Caki2 (cell line): ENCODE data around the gene NPR2. TPM values are rescaled to one million over a fixed set of nuclear protein-coding genes. Genes with fewer than 3 reads are reported as not detected.
A peak's percentile ranks its signal among the peaks of the same experiment; 100 is the strongest.

Source experiments
- DNase-seq: peaks from one replicate; pipeline ENCODE4 v3.0.0-alpha.2; 2015; ENCODE audit warnings: low read depth
- in situ Hi-C: cut with HindIII; loops from 2 replicates; pipeline ENCODE4 v1.10.0; 2016; ENCODE audit warnings: low sequenced_read_pairs, low pct_unique_long_range_greater_than_20kb, mixed read lengths
- total RNA-seq: library from RNA; depleted of rRNA; stranded (reverse); fragments of >200 nt; shearing (Covaris generic); gene quantifications from 2 replicates; pipeline ENCODE4 v1.2.3, GENCODE V29; 2014; ENCODE audit warnings: low replicate concordance; rRNA removed

NPR2 gene
- total RNA-seq, 1 experiment from 2014 or later = 2.0 TPM

DNA sequence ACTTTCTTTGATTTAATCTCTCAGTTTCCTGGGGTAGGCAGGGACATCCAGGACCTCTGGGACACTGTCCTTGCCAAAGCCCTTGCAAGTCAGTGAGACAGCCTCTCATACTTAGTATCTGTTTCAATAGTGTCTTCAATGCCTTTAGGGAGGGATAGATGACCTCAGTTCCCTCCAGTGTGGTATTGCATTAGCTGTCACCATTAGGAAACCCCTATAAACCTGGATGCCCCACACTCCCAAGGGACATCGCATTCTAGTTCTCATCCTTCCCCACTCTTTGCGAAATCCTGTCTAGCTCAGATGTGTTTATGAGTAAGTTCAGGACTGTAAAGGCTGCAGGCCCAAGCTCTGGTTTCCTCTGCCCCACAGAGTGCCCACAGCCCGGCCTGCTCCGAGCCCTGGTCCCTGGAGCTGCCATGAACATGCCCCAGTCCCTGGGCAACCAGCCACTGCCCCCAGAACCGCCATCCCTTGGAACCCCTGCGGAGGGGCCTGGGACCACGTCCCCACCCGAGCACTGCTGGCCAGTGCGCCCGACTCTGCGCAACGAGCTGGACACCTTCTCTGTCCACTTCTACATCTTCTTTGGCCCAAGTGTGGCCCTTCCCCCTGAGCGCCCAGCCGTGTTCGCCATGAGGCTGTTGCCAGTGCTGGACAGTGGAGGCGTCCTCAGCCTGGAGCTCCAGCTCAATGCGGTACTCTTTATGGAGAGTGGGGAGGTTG is 50.8 kb downstream of the NPR2 start:
- in situ Hi-C loops = no loop called here
- no peak for DNase-seq

DNA sequence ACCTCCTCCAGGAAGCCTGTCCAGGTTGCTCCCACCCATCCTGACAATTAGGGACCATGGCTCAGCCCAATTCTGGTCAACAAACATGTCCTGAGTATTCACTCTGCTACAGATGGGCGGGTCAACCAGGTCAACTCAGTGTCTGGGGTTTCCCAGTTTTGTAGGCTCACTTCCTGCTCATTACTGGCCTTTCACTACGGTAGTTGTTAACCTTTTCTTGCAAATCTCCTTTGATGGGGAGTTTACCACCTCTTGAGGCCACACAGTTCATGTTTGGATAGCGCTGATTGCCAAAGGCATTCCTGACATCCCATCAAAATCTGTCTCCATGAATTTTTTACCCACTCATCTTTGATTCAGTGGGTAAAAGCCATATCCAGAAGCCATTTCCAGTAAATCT is 51.4 kb downstream of the NPR2 start:
- in situ Hi-C loops = no loop called here
- no peak for DNase-seq

DNA sequence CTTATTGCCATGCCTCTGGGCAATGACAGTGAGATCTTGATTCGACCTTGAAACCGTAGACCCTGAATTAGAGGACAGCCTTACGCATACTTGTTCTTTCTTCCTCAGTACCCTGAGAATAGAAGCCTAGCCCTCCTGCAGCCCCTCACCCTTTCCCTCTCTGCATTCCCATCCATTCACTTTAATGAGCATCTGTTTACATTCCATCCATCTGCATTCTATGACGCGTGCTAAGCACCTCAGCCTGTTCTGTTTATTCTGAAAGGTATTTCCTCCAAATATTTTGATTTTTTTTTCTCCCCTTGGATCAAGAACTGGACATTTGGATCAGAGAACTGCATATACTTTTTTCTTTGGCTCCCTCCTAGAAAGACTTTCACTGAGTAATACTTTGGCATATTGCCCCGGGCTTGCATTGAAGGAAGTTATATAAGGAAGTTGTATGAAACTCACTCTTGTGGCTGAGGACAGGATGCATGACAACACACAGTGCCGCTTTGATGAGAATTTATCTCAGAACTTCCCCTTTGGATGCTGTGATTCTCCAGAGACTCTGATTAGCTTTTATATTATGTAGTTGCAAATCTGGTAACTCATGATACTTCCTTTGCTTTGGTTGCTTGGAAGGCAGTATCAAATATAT is 53.4 kb downstream of the NPR2 start:
- in situ Hi-C loops = no loop called here
- peak; percentile 31 for DNase-seq

DNA sequence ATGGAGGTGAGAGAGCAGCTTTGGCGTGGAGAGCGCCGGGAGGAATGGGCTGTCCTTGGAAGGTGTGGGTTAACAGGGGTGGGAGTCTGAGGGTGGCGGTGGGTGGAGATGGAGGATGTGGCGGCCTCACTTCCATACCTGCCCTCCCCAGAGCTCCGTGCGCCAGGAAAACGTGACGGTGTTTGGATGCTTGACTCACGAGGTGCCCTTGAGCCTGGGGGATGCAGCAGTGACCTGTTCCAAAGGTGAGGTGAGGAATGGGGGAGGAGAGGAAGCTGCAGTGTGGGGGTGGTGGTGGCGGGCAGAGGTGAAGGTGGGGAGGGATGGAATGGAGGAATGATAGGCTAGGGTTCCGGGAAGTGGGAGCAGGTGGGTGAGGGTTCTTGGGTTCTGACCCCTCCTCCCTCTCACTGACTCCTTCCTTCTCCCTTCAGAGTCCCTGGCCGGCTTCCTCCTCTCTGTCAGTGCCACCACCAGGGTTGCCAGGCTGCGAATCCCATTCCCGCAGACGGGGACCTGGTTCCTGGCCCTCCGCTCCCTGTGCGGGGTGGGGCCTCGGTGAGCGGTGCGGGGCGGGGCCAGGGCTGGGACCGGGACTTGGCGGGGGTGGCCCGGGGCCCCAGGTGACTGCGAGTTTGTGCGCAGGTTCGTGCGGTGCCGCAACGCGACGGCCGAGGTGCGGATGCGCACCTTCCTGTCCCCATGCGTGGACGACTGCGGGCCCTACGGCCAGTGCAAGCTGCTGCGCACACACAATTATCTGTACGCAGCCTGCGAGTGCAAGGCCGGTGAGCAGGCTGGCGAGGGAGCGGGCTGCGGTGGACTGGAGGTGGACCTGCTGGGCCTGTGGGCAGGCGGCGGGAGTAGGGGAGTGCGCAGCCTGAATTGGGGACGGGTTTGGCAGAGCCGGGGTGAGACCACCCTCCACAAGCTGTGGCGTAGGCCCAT is 54.7 kb downstream of the NPR2 start:
- DNase-seq = no peak
- in situ Hi-C loops = no loop called here

DNA sequence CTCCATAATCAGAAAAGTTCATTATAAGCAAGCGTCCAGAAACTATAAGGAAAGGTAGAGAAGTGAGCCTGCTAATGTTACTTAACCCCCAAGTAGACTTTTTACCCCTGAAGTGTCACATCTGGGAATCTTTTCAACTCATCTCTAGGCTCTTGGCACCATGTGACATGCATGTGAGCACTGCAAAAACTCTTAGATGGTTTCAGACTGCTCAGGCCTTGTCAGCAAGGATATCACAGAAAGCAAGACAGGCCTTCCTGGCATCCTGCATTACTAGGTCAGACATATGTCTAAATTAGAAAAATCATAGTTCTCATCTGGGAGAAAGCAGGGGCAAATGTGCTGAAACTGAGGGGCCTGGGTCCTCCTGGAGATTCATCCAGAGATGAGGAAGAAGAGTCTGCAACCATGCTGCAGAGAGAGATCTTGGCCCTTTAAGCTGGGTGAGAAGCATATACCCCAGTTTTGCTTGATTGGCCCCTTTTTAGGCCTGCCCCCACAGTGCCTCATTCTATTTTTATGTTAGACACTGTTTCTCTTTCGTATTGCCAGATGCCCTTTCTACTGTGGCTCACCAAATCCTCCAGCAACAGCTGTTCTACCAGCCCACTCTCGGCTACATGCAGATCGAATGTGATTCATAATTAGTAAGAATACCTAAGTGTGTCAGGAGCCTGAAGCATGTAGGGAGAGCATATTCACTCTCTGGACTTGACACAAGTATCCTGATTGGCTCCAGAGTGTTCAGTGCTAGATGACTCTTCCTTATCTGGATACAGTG is 56.6 kb downstream of the NPR2 start:
- DNase-seq = no peak
- in situ Hi-C loops = no loop called here

DNA sequence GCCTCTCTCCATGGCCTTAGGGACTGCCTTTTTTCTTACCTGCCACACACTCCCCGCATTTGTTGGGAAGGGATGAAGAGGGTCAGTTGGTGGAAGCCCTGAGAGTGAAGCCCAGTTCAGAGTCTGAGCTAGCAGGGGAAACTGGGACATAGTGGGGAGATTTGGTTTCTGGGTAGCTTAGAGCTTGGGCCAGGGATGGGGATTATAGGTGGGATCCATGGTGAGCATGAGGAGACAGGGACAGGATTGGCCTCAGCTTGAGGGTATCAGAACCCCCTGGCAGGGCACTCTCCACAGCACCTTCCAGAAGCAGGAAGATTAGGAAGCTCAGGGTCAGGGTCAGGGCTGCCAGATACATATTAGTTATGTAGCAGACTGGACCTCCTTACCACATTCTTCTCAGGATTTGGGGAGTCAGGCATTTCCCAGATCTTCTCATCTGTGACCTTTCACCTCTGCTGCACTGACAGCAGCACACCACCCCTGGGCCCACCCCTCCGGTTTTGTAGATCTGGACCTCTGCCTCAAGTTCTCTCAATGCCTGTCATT is 61.0 kb downstream of the NPR2 start:
- in situ Hi-C loops = no loop called here
- no peak for DNase-seq

DNA sequence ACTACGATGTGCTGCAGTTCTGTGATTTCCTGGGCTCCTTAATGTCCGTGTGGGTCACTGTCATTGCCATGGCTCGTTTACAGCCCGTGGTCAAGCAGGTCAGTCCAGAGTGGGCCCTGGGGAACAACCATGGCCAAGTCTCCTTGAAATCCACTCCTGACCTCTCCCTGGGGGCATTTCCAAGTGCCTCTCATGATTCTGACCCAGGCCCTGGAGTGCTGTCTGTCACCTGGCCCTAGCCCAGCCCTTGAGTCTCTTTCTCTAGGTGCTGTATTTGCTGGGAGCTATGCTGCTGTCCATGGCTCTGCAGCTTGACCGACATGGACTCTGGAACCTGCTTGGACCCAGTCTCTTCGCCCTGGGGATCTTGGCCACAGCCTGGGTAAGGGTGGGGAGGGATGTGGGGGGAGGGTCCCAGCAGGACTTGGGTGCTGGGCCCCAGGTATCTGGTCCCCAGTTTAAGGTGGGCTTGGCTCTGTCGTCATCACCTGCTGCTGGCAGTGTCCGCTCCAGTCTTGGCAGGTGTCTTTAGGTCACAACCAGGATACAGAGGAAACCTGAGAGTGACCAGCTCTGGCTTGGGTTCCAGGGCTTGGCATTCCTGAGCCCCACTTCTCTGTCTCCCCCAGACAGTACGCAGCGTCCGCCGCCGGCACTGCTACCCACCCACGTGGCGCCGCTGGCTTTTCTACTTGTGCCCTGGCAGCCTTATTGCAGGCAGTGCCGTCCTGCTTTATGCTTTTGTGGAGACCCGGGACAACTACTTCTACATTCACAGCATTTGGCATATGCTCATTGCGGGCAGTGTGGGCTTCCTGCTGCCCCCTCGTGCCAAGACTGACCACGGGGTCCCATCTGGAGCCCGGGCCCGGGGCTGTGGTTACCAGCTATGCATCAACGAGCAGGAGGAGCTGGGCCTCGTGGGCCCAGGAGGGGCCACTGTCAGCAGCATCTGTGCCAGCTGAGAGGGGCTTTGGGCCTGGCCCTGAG is 61.8 kb downstream of the NPR2 start:
- DNase-seq = no peak
- in situ Hi-C loops = no loop called here

DNA sequence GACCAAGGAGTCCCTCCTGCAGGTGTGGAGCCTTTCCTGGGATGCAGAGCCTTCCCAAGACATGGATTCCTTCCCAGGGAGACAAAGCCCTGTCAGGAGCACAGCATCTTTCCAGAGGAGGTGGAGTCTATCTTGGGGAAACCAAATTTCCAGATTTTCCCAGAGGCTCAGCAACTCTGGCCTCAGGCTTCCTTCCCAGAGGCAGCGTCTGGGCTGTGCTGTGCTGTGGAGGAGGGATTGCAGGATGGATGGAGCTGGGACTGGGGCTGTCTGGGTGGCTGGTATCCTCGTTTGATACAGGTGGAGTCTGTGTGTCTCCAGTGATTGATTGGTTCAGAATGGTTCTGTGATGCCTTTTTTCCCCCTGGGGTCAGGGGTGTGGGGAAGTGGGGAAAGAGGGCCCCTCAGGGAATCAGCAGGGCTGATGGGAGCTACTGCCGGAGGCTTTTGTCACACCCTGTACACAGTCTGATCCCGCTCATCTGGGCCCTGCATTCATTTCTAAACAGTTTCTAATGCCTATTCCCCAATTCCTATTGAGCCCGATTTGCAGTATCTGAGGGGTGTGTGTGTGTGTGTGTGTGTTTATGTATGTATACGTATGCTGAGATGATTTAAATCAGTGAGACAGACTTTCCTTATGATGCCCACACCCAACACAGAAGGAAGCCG is 62.8 kb downstream of the NPR2 start:
- in situ Hi-C loops = no loop called here

DNA sequence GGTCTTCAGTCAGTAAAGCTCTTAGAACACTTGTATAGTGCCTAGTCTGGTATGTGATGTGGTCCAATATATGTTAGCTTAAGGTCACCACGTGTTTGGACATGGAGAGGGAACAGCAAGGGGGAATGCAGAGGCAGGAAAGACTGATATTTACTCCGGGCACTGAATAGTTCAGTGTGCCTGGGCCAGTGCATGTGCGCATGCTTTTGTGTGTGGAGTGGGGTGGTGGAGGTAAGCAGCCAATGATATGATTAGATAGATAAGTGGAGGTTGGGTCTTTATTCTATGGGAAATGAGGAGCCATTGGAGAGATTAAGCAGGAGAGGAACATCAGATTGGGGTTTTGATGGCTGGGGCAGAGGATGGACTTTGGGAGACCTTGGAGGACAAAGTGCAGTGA is 64.8 kb downstream of the NPR2 start:
- in situ Hi-C loops = no loop called here
- DNase-seq = no peak

More for the DNA sequence above, 62.8 kb downstream of the NPR2 start:
- no peak for DNase-seq

DNA sequence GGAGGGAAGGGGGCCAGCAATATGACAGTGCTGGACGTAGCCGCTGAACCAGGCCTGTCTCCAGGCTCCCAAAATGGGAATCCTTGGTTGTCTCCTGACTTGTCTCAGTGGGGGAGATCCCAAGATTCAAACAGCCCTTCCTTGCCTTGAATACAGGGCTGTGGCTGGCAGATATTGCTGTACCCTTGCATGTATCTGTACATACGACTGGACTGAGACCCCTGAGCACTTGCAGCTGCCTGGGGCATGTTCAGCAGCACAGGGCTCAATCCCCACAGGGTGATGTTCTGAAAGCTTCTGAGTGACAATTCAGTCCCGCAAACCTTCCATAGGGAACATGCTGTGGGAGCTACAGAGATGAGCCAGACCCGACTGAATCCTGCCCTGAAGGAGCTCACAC is 65.5 kb downstream of the NPR2 start:
- DNase-seq = no peak
- in situ Hi-C loops = no loop called here

DNA sequence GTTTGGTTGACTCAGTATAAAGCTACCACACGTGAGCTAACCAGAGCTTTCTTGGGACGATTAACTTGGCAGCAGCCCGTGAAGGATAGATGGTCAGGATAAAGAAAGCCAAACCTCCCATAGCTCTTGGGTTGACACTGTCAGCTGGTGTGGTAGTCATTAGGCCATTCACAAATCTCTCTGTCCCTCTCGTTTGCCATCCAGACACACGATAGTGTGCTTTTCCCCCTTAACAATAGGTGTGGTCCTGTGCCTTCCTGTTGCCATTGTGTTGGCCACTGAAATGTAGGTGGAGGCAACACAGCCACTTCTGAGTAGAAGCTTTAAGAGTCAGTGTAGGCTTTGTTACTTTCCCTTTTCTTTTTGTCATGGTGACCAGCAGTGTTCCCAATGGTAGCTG is 67.1 kb downstream of the NPR2 start:
- in situ Hi-C loops = no loop called here
- no peak for DNase-seq

Other genes with a start within 250 kb of the NPR2 start
- 2.9 and 3.0 TPM in 2 replicates for gene TESK1, start 186.3 kb upstream of the NPR2 start, total RNA-seq
- gene CD72, start 173.2 kb upstream of the NPR2 start, total RNA-seq = 0.12 and 0.68 TPM in 2 replicates
- gene SIT1, start 140.7 kb upstream of the NPR2 start, total RNA-seq = not detected in 2 replicates
- gene RMRP, start 133.6 kb upstream of the NPR2 start, total RNA-seq = 4,579 and 6,436 TPM in 2 replicates
- 3.5 and 19.6 TPM in 2 replicates for gene CCDC107, start 133.3 kb upstream of the NPR2 start, total RNA-seq
- 7.8 and 10.4 TPM in 2 replicates for gene ARHGEF39, start 126.4 kb upstream of the NPR2 start, total RNA-seq
- 0.30 and 11.6 TPM in 2 replicates for gene CA9, start 117.7 kb upstream of the NPR2 start, total RNA-seq
- 2.4 and 7.8 TPM in 2 replicates for gene TPM2, start 101.7 kb upstream of the NPR2 start, total RNA-seq
- 106 and 122 TPM in 2 replicates for gene TLN1, start 59.4 kb upstream of the NPR2 start, total RNA-seq
- 53.3 and 55.1 TPM in 2 replicates for gene CREB3, start 58.9 kb upstream of the NPR2 start, total RNA-seq
- gene GBA2, start 42.4 kb upstream of the NPR2 start, total RNA-seq = 17.7 and 24.7 TPM in 2 replicates
- gene RGP1, start 42.3 kb upstream of the NPR2 start, total RNA-seq = 5.7 and 7.4 TPM in 2 replicates
- gene MSMP, start 37.3 kb upstream of the NPR2 start, total RNA-seq = not detected in 2 replicates
- 0.24 TPM in 1 of 2 replicates, not detected in the other for gene SPAG8, start 20.7 kb downstream of the NPR2 start, total RNA-seq
- 21.5 and 75.0 TPM in 2 replicates for gene HINT2, start 23.5 kb downstream of the NPR2 start, total RNA-seq
- gene FAM221B, start 37.1 kb downstream of the NPR2 start, total RNA-seq = not detected in 2 replicates
- gene TMEM8B, start 37.6 kb downstream of the NPR2 start, total RNA-seq = 0.38 and 1.5 TPM in 2 replicates
- not detected in 2 replicates for gene OR13J1, start 78.8 kb downstream of the NPR2 start, total RNA-seq
- 26.7 and 36.7 TPM in 2 replicates for gene HRCT1, start 114.6 kb downstream of the NPR2 start, total RNA-seq
- not detected in 2 replicates for gene SPAAR, start 117.9 kb downstream of the NPR2 start, total RNA-seq
- gene OR2S2, start 166.6 kb downstream of the NPR2 start, total RNA-seq = not detected in 2 replicates
- 5.4 and 7.8 TPM in 2 replicates for gene RECK, start 245.3 kb downstream of the NPR2 start, total RNA-seq